Superior temporal gyrus (tissue), 1 donor: ENCODE measurements around the gene NCBP2.

Source experiments
- DNase-seq: peaks from one replicate; pipeline ENCODE4 v3.0.0-alpha.2; 2016; ENCODE audit errors: extremely low spot score

NCBP2 gene

GRCh38 chr3:196942226-196942914, at the start of gene NCBP2:
Gene NCBP2 (minus strand): TSS chr3:196942528. CDS start chr3:196942503, 25 bp downstream.
- peak; percentile 96 for DNase-seq

DNA sequence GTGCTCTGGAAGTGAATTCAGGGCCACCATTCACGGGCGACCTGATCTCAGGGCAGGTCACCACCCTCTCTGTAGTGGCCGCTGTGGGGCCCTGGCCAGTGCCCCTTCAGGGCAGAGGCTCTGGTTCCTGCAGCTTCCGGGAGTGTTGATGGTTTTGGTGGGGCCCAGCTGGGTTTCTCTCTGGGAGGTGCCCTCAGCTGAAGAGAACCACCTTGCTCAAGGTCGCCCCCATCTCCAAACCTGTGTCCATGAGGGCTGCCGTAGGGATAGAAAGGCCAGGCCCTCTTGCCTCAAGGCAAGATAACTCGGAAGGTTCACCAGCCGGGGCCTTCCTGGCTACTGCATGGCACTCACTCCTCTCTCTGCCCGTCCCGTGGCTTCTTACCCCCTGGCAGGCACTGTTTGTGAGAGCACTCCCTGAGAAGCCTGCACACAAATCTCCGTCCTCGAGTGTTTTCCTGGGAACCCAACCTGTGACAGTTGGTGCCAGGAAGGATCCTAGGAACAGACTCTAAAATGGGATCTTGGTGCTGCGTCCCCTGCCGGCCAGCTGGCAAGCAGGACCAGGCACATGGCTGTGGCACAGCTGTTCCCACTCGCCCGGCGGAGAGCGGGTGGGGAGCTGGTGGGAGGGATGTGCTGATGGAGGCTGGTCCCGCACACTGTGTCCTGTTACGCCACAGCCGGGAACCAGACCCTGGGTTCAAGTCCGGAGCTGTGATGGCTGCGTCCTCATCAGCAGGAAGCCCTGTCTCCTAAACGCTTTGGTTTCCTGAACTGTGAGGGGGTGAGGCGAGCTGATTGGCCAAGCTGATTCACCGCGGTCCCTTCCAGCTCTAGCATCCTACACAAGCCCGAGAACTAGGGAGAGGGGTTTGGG, 49.5 kb upstream of the NCBP2 start:
- peak; percentile 60 for DNase-seq

GRCh38 chr3:196990601-196991007, 48.3 kb upstream of the NCBP2 start:
- DNase-seq: no peak

DNA sequence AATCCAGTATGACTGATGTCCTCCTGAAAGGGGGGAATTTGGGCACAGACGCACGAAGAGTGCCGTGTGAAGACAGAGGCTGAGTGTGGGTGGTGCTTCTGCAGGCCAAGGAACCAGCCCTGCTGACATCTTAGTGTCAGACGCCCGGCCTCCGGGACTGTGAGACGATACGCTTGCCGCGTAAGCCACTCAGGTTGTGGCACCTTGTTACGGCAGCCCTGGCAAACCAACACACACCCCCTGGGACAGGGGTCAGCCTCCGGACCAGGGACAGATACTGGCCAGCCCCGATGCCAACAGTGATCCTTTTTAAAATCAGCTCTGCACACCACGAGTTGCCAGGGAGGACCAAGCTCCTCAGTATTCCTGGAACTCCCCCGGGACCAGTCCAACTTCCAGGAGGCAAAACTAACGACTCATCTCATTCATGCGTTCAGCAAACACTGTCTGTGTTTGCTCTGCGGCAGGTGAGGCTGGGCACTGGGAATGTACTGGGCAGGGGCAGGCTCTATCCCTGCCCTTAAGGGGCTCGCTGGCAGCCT, 47.5 kb upstream of the NCBP2 start:
- no peak for DNase-seq

- DNase-seq: no peak
Measured at GRCh38 chr3:196988241-196989029, 46.1 kb upstream of the NCBP2 start.

DNA sequence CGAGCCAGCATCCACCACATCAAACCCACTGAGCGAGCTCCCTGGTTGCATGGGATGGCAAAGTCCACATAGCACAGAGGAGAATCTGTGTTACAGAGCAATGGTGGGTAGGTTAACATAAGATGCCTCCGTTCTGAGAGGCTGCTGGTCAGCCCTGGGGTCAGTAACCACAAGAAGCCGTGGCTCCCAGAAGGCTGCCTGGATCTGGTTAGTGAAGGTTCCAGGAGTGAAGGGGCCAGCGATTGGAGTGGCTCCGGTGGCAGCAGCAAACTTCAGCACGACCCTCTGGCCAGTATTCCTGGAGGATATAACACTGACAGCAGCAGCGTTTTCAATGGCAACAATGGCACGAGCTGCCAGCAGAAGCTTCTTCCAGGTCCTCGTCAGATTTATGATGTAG, 44.7 kb upstream of the NCBP2 start:
- DNase-seq: no peak

DNA sequence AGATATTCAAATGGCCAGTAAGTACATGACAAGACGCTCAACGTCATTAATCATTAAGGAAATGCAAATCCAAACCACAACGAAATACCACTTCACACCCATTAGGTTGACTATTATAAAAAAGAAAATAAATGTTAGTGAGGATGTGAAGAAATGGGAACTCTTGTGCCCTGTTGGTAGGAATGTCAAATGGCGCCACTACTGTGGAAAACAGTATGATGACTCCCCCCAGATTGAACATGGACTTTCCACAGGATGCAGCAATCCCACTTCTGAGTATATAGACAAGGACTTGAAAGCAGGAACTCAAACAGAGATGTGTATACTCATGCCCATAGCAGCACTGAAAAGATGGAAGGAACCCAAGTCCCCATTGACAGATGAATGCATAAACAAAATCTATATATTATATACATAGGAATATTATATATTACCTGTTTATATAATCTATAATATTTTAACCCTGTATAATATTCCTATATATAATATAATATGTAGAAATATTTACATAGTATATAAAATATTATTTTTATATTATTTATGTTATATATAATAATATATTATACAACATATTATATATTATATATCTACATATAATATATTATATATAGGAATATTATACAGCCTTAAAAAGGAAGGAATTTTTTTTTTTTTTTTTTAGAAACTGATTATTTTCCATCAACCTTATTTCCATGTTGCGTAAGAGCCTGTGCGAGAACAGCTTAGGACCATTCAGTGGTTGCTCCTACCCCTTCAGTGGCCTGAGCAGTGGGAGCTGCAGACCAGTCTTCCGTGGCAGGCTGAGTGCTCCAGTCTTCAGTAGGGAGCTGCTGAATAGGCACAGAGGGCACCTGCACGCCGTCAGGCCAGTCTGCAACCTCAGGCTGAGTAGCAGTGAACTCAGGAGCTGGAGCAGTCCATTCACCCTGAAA, 43.9 kb upstream of the NCBP2 start:
- no peak for DNase-seq

DNA sequence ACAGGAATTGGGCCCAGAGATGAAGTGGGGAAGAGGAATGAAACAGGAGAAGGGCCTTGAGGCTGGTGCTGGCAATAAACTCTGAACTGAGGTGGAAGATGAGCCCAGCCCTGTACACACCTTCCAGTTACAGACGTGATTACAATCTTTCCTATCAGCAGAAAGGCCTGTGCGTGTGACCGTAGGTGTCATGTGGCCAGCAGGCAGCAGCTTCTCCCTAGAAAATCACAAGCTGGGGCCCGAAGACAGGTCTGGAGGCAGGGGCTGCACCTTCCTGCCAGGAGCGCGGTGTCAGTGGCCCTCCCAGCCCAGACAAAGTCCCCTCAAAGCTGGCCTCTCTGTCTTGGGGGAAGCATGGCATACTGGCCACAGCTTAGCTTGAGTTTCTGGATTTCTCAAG, 43.0 kb upstream of the NCBP2 start:
- DNase-seq: no peak

GRCh38 chr3:196983186-196983585, 40.9 kb upstream of the NCBP2 start:
- no peak for DNase-seq

GRCh38 chr3:196981657-196982056, 39.3 kb upstream of the NCBP2 start:
- no peak for DNase-seq

DNA sequence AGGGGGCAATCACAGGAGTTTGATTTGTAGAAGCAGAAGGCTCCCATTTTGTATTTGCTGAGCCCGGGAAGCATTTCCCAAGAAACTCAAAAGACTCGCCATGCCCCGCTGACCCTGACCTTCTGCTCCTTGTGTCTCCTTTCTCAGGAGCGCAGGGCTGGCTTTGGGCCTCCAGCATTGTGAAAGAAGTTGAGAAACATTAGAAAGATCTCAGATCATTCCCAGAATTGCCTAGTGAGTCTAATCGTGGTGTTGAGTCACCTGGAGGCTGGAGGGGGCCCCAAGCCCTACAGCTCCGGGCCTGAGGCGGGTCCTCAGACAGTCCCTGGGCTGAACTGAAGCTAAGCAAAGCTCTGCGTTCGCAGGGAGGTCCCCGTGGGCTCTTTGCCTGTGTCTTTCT, 37.2 kb upstream of the NCBP2 start:
- DNase-seq: no peak

- no peak for DNase-seq
Measured at GRCh38 chr3:196976941-196977340, 34.6 kb upstream of the NCBP2 start.

DNA sequence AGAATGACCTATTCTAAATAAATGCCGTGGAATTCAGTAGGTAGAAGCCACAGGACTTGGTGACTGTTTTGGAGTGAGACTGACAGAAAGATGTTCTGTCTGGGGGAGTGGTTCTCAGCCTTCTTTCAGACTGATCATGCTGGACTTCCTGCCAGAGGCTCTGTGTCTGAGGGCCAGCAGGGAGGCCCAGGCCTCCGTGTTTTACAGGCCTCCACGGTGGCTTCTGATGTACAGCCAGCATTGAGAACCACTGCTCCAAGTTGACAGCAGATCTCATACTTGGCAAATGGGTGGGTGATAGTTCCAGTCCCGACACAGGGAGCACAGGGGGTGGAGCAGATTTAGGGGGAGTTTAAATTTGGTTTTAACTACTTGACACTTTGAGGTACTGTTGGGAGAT, 33.0 kb upstream of the NCBP2 start:
- DNase-seq: no peak

DNA sequence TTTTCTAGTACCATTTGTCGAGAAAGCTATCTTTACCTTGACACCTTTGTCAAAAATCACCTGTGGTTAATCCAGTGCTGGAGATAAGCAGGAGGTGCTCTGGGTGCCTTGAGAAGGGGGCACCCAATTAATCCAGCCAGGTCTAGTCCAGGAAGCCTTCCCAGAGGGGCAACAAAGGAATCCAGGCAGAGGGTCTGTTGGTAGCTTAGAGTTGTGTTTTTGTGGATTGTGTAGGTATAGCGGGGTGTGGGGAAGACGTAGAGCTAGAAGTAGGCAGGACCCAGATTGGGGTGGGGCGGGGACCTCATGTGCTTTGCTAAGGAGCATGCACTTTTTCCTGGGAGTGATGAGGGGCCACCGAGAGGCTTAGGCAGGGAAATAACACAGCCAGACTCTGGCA, 32.3 kb upstream of the NCBP2 start:
- no peak for DNase-seq

- DNase-seq: no peak
Measured at GRCh38 chr3:196971094-196971698, 28.9 kb upstream of the NCBP2 start.

GRCh38 chr3:196970547-196971093, 28.3 kb upstream of the NCBP2 start:
- DNase-seq: no peak

DNA sequence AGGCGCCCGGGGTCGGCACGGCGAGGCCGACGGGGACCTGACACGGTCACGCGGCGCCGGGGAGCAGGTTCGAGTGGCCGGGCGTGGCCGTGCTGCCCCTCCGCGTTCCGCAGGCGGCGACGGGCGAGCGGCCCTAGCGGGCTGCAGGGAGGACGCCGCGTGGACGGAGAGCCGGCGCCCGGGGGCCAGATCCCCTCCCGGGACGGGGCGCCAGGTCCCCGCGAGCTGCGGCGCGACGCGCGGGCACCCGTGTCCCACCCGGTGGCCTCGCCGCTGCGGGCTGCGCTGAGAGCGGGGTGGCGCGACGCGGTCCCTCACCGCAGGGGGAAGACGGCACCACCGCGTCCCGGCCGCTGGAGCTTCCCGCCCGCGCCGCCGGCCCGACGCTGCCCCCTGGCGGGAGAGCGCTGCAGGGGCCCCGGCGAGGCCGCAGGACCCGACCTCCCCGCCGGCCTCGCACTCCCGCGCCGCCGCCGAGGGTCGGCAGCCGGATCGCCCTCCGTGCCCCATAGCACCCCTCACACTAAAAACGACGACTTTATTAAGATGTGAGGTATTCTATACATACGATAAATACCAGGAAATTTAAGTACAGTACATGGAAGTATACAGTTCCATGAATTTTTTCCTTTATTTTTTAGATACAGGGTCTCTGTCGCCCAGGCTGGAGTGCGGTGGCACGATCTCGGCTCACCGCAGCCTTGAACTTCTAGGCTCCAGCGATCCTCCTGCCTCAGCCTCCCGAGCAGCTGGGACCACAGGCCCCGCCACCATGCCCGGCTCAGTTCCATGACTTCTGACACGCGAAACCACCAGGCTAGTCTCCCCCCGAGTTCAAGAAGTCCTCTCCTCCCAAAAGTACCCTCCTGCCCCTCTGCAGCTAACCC, 27.6 kb upstream of the NCBP2 start:
- peak; percentile 49 for DNase-seq

- no peak for DNase-seq
Measured at GRCh38 chr3:196969134-196969659, 26.9 kb upstream of the NCBP2 start.
